DLD1 (cell line): ENCODE measurements around the gene LPO.

Source experiments
- in situ Hi-C: cut with HindIII; loops from 2 replicates; pipeline ENCODE4 v1.10.0; 2017; ENCODE audit warnings: low sequenced_read_pairs

Gene LPO

GRCh38 chr17:58228679-58229078, 9.7 kb upstream of the LPO start:
- in situ Hi-C loops: no loop called here

GRCh38 chr17:58229384-58229783, 9.0 kb upstream of the LPO start:
- in situ Hi-C loops: no loop called here

- in situ Hi-C loops: no loop called here
These were observed 8.5 kb upstream of the LPO start for GRCh38 chr17:58229881-58230280.

GRCh38 chr17:58231641-58232040, 6.7 kb upstream of the LPO start:
- in situ Hi-C loops: no loop called here

- in situ Hi-C loops: no loop called here
These were observed 5.7 kb upstream of the LPO start for GRCh38 chr17:58232707-58233156.

- in situ Hi-C loops: no loop called here
These were observed 4.8 kb upstream of the LPO start for GRCh38 chr17:58233543-58233942.

GRCh38 chr17:58234512-58234911, 3.9 kb upstream of the LPO start:
- in situ Hi-C loops: no loop called here

GRCh38 chr17:58235821-58236220, 2.6 kb upstream of the LPO start:
- in situ Hi-C loops: no loop called here

- in situ Hi-C loops: no loop called here
These were observed 2.0 kb upstream of the LPO start for GRCh38 chr17:58236394-58236793.

GRCh38 chr17:58239987-58240386, 1.6 kb downstream of the LPO start:
- in situ Hi-C loops: no loop called here

GRCh38 chr17:58242171-58242784, 3.9 kb downstream of the LPO start:
- in situ Hi-C loops: no loop called here

GRCh38 chr17:58244963-58245362, 6.6 kb downstream of the LPO start:
- in situ Hi-C loops: no loop called here

GRCh38 chr17:58245428-58246103, 7.2 kb downstream of the LPO start:
- in situ Hi-C loops: no loop called here

- in situ Hi-C loops: no loop called here
These were observed 7.8 kb downstream of the LPO start for GRCh38 chr17:58246104-58246740.

- in situ Hi-C loops: no loop called here
These were observed 8.4 kb downstream of the LPO start for GRCh38 chr17:58246781-58247180.

- in situ Hi-C loops: no loop called here
These were observed 9.4 kb downstream of the LPO start for GRCh38 chr17:58247511-58248363.

- in situ Hi-C loops: no loop called here
These were observed 10.5 kb downstream of the LPO start for GRCh38 chr17:58248955-58249269.

GRCh38 chr17:58249270-58250133, 11.1 kb downstream of the LPO start:
- in situ Hi-C loops: no loop called here

- in situ Hi-C loops: no loop called here
These were observed 12.1 kb downstream of the LPO start for GRCh38 chr17:58250344-58251011.

GRCh38 chr17:58252141-58252540, 13.8 kb downstream of the LPO start:
- in situ Hi-C loops: no loop called here
